Endothelial cell of coronary artery (primary cell): ENCODE results near the gene OR5AP2. TPM values are rescaled to one million over a fixed set of nuclear protein-coding genes. Genes with fewer than 3 reads are reported as not detected.

ENCODE experiments used
- total RNA-seq: library from RNA; depleted of rRNA; stranded (reverse); fragments of >200 nt; gene quantifications from 2 replicates; pipeline ENCODE4 v1.2.3, GENCODE V29; 2014

The OR5AP2 gene
- total RNA-seq: not detected in 2 replicates

DNA sequence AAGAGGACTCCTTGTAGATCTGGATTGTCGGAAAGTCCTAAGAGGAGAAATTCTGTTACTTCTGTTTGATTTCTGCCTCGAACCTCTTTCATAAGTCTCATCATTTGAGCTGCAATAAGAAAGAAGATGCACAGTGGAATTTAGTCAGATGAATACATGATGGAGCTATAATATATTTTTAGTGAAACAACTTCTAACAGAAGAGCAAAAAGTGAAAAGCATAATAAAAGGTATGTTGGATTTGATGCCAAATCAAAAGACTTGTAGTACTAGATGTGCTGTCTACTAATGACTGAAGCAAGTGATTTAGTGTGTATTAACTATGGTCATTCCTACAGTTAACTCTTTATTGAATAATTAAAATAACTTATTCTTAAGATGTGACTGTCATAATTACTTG is at the start of gene OR5AP2:
OR5AP2 (minus strand) TSS at position 101 of the 400 bp plus-strand sequence; CDS start at position 101, 0 bp downstream.

DNA sequence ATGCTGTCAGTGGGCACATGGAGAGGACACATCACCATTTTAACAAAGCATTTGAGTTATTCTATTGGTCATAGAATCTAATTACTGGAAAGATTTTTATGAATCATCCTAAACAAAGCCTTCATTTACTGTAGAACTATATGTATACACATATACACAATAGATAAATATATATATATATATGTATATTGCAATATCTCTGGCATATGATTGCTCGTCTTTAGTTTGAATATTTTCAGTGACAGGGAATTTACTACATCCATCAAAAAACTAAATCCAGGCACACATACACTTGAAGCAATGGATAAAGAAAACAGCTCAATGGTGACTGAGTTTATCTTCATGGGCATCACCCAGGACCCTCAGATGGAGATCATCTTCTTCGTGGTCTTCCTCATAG is 21.1 kb upstream of the OR5AP2 start, which contains the start of gene OR5AR1:
OR5AR1 (plus strand) TSS at position 301 of the 400 bp plus-strand sequence; CDS start at position 301, 0 bp downstream.

Other genes starting within 250 kb of the OR5AP2 start
- gene OR5AL1, start 229.7 kb downstream of the OR5AP2 start, total RNA-seq: not detected in 2 replicates
- not detected in 2 replicates for gene OR5M3, start 169.1 kb downstream of the OR5AP2 start, total RNA-seq
- not detected in 2 replicates for gene OR5M8, start 151.1 kb downstream of the OR5AP2 start, total RNA-seq
- gene OR5M11, start 99.2 kb downstream of the OR5AP2 start, total RNA-seq: not detected in 2 replicates
- not detected in 2 replicates for gene OR5M10, start 64.7 kb downstream of the OR5AP2 start, total RNA-seq
- gene OR5M1, start 27.6 kb downstream of the OR5AP2 start, total RNA-seq: not detected in 2 replicates
- gene OR5AR1, start 21.2 kb upstream of the OR5AP2 start, total RNA-seq: not detected in 2 replicates
- gene OR9G1, start 56.7 kb upstream of the OR5AP2 start, total RNA-seq: not detected in 2 replicates
- gene OR9G4, start 106.3 kb upstream of the OR5AP2 start, total RNA-seq: not detected in 2 replicates